HAP-1 (cell line): ENCODE results near the gene RTP3.
"Not testable (repeated sequence)": the region's sequence is repeated elsewhere in the genome, so short reads cannot be mapped to it uniquely, and the experiment has no call there.

Experiments used
- DNase-seq, 2 experiments: peaks; one replicate each; pipeline ENCODE4 v3.0.0-alpha.2; 2016 to 2020; ENCODE audit warnings: low spot score in 2 of 2
- H3K27me3 ChIP-seq: fragments of 250-450 bp; sonication (Bioruptor Pico); 2 replicates; pipeline ENCODE4 v1.5.1; 2020; ENCODE audit warnings: low read depth, mild to moderate bottlenecking, moderate library complexity
- H3K36me3 ChIP-seq: fragments of 250-450 bp; sonication (Bioruptor Pico); replicated peaks from 2 replicates; pipeline ENCODE4 v1.5.1; 2020; ENCODE audit warnings: mild to moderate bottlenecking
- H3K4me1 ChIP-seq: fragments of 250-450 bp; sonication (Bioruptor Pico); 2 replicates; pipeline ENCODE4 v1.5.1; 2020; ENCODE audit warnings: mild to moderate bottlenecking
- H3K4me3 ChIP-seq: fragments of 250-450 bp; sonication (Bioruptor Pico); 2 replicates; pipeline ENCODE4 v1.5.1; 2020; ENCODE audit warnings: mild to moderate bottlenecking, moderate library complexity
- H3K9me3 ChIP-seq: fragments of 250-450 bp; sonication (Bioruptor Pico); 2 replicates; pipeline ENCODE4 v1.5.1; 2020; ENCODE audit warnings: mild to moderate bottlenecking, moderate library complexity
- in situ Hi-C: fragments of 300-500 bp; cut with MboI; formaldehyde crosslinking; loops from 3 replicates; pipeline ENCODE4 v1.14.3; 2020; ENCODE audit warnings: low sequenced_read_pairs, inconsistent platforms, mixed read lengths

The RTP3 gene

GRCh38 chr3:46522201-46522600 lies 24.4 kb downstream of the RTP3 start:
- H3K36me3 ChIP-seq, in situ Hi-C loops, H3K4me1 ChIP-seq, H3K27me3 ChIP-seq, H3K9me3 ChIP-seq, DNase-seq, H3K4me3 ChIP-seq: not testable (repeated sequence)

GRCh38 chr3:46523556-46523955 lies 25.8 kb downstream of the RTP3 start:
- H3K27me3 ChIP-seq: no peaks in the 10 kb centered on the region
- in situ Hi-C loops: no loop called here
- DNase-seq: no peak
- no peak overlapping the region for H3K4me3 ChIP-seq
- no peaks in the 10 kb centered on the region for H3K9me3 ChIP-seq
- H3K4me1 ChIP-seq: no peaks in the 10 kb centered on the region
- H3K36me3 ChIP-seq: no peaks in the 10 kb centered on the region

DNA sequence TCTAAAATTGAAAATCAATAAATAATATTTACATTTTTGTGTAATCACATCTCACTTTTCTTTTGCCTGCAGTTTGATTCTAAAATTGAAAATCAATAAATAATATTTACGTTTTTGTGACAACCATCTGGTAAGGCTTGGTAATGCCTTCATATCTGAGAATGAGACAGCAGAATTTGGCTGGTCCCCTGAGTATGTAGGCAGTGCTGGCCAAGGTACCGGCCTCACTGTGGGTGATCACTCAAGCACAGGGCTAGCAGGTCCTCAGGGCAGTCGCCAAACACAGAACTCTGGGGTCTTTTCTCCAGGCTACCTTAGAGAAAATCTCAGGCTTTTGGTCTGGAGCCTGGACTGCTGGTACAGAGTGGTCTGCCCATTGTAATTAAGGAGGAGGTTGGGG lies 26.2 kb downstream of the RTP3 start:
- H3K4me1 ChIP-seq: no peaks in the 10 kb centered on the region
- no peak for DNase-seq

DNA sequence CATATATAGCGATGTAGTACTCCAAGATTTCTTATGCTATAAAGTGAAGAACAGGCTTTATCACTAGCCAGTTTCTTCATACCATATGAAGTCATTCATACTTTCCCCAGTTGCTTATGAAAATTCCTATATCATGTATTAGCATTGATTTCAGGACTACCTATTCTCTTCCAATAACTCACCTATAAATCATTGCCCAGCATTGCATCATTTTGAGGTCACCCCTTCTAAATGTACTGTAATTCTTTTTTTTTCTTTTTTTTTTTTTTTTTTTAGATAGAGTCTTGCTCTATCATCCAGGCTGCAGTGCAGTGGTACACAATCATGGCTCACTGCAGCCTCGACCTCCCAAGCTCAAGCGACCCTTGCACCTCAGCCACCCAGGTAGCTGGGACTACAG lies 27.1 kb downstream of the RTP3 start:
- no peaks in the 10 kb centered on the region for H3K9me3 ChIP-seq
- in situ Hi-C loops: no loop called here
- no peaks in the 10 kb centered on the region for H3K27me3 ChIP-seq
- DNase-seq: no peak
- no peaks in the 10 kb centered on the region for H3K36me3 ChIP-seq
- no peaks in the 10 kb centered on the region for H3K4me1 ChIP-seq
- no peak overlapping the region for H3K4me3 ChIP-seq

More for the DNA sequence above, 26.2 kb downstream of the RTP3 start:
- Histone ChIP-seq H3K4me3 (no peak overlapping the region), H3K9me3 (no peaks in the 10 kb centered on the region), H3K27me3 (no peaks in the 10 kb centered on the region), H3K36me3 (no peaks in the 10 kb centered on the region)
- in situ Hi-C loops: no loop called here

DNA sequence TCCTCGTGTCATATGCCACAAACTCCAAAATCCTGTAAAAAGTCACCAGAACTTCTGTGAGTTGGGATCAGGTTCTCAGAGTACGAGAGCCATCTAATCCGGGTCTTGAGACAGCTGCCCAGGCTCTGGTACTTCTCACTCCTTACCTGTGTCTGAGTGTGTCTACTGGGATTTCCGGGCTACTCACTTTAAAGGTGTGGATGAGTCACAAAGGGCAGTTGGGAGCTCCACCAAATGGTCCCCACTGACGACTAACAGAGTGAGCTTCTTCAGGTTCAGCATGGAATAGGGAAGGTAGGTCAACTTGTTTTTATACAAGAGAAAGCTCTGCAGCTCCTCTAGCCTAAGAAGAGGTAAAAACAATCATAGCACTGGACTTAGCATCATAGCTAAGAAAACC lies 29.5 kb downstream of the RTP3 start:
- Histone ChIP-seq H3K4me3 (no peak overlapping the region), H3K4me1 (no peaks in the 10 kb centered on the region), H3K36me3 (no peaks in the 10 kb centered on the region), H3K27me3 (no peaks in the 10 kb centered on the region), H3K9me3 (no peaks in the 10 kb centered on the region)
- no peak for DNase-seq
- in situ Hi-C loops: no loop called here

DNA sequence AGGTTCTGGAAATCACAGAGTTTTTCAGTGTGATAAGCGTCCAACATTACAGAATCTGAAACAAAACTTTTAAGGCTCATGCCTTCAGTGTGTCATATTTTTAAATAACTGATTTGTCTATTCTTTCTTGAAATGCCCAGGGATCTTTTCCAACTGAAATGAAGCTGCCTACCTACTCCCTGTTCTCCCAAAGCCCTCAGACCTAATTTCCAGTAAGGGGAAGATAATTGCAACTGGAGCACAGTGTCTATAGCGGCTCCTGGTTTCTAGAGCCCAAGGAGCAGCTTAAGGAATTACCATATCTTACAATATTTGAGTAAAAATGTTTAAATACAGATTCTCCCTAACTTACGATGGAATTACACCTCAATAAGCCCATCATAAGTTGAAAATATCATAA lies 35.3 kb downstream of the RTP3 start:
- in situ Hi-C loops: no loop called here
- Histone ChIP-seq H3K36me3 (no peaks in the 10 kb centered on the region), H3K9me3 (no peaks in the 10 kb centered on the region), H3K4me1 (peaks cover 6% of the 10 kb centered on the region), H3K4me3 (no peak overlapping the region), H3K27me3 (no peaks in the 10 kb centered on the region)
- no peak for DNase-seq

GRCh38 chr3:46535746-46536145 lies 38.0 kb downstream of the RTP3 start:
- in situ Hi-C loops: no loop called here
- Histone ChIP-seq H3K27me3 (no peaks in the 10 kb centered on the region), H3K4me3 (no peak overlapping the region), H3K4me1 (peaks cover 6% of the 10 kb centered on the region), H3K9me3 (no peaks in the 10 kb centered on the region), H3K36me3 (no peaks in the 10 kb centered on the region)
- no peak for DNase-seq

DNA sequence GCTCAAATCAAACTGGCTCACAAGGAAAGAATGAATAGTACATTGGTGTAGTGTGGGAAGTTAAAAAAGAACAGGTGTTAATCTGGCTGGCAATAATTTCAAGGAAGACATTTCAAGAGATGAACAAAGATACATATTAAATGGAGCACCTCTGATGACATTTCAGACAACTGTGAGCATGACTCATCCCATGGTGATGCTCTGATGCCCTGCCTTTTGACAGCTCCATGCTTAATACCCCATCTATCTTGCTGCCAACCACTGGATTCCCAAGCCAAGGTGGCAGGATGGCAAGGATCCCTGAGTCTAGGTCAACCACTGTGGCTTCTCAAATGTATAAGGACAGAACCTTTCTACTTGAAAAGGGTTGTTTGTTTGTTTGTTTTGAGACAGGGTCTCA lies 39.0 kb downstream of the RTP3 start:
- no peak overlapping the region for H3K4me3 ChIP-seq
- no peaks in the 10 kb centered on the region for H3K36me3 ChIP-seq
- no peak for DNase-seq
- no peaks in the 10 kb centered on the region for H3K9me3 ChIP-seq
- in situ Hi-C loops: no loop called here
- H3K27me3 ChIP-seq: no peaks in the 10 kb centered on the region
- peaks cover 6% of the 10 kb centered on the region for H3K4me1 ChIP-seq

GRCh38 chr3:46537316-46537715 lies 39.5 kb downstream of the RTP3 start:
- peaks cover 6% of the 10 kb centered on the region for H3K4me1 ChIP-seq
- H3K9me3 ChIP-seq: no peaks in the 10 kb centered on the region
- in situ Hi-C loops: no loop called here
- DNase-seq: no peak
- no peak overlapping the region for H3K4me3 ChIP-seq
- H3K36me3 ChIP-seq: no peaks in the 10 kb centered on the region
- no peaks in the 10 kb centered on the region for H3K27me3 ChIP-seq

DNA sequence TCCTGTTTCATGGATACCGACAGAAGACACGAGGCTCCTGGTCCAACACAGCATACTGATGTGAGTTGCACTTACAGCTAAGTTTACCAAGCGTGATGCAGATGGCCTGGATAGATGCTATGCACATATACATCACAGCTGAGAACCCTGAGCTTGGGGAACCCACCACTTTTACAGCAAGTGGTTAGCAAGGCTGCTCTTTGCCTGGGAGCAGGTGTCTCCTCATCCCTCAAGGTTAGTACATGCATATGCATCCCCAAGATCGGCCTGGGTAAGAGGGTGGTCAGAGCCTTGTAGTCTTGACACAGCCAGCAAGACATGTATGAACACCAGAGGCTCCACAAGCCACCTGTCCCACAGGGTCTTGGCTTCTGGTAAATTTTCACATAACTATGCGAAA lies 40.0 kb downstream of the RTP3 start:
- Histone ChIP-seq H3K27me3 (no peaks in the 10 kb centered on the region), H3K9me3 (no peaks in the 10 kb centered on the region), H3K4me1 (peaks cover 6% of the 10 kb centered on the region), H3K36me3 (no peaks in the 10 kb centered on the region), H3K4me3 (no peak overlapping the region)
- DNase-seq: no peak
- in situ Hi-C loops: no loop called here

DNA sequence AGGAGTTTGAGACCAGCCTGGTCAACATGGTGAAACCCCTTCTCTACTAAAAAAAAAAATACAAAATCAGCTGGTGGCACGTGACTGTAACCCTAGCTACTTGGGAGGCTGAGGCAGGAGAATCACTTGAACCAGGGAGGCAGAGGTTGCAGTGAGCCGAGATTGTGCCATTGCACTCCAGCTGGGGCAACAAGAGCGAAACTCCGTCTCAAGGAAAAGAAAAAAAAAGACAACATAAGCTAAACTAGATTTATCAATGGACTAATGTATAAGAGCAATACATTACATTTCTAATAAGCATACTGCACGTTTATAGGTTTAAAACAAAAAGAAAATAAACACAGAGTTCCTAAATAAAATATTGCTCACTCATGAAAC lies 40.6 kb downstream of the RTP3 start:
- H3K4me3 ChIP-seq, H3K36me3 ChIP-seq, H3K27me3 ChIP-seq, DNase-seq, H3K4me1 ChIP-seq, H3K9me3 ChIP-seq, in situ Hi-C loops: not testable (repeated sequence)

GRCh38 chr3:46538803-46539442 lies 41.1 kb downstream of the RTP3 start:
- H3K4me3 ChIP-seq: no peak overlapping the region

GRCh38 chr3:46539443-46540005 lies 41.7 kb downstream of the RTP3 start:
- H3K9me3 ChIP-seq: no peaks in the 10 kb centered on the region
- in situ Hi-C loops: no loop called here
- no peaks in the 10 kb centered on the region for H3K27me3 ChIP-seq
- H3K36me3 ChIP-seq: no peaks in the 10 kb centered on the region
- no peak overlapping the region for H3K4me3 ChIP-seq
- no peak for DNase-seq
- H3K4me1 ChIP-seq: peaks cover 6% of the 10 kb centered on the region

More at GRCh38 chr3:46538803-46539442, 41.1 kb downstream of the RTP3 start:
- Histone ChIP-seq H3K9me3 (no peaks in the 10 kb centered on the region), H3K27me3 (no peaks in the 10 kb centered on the region), H3K36me3 (no peaks in the 10 kb centered on the region), H3K4me1 (peaks cover 6% of the 10 kb centered on the region)
- in situ Hi-C loops: no loop called here
- no peak for DNase-seq

DNA sequence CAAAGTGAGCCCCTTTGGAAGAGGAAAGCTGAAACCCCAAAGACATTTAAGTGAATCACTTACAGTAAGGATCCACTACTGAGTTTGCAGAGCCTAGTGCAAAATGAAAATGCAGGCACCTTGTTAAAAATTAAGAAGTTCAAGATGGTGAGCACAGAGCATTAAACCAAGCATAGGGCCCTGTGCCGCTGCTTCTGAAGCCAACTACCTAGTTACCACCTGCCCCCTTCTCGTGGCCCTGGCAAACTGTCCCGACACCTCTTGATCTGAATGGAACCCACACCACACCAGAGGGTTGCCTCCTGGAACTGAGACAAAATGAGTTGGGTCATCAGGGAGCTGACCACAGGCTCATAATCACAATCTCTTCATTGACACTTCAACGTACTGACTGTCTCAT lies 42.8 kb downstream of the RTP3 start:
- peaks cover 6% of the 10 kb centered on the region for H3K4me1 ChIP-seq
- no peaks in the 10 kb centered on the region for H3K9me3 ChIP-seq
- H3K27me3 ChIP-seq: no peaks in the 10 kb centered on the region
- H3K36me3 ChIP-seq: no peaks in the 10 kb centered on the region
- in situ Hi-C loops: no loop called here
- no peak for DNase-seq
- H3K4me3 ChIP-seq: no peak overlapping the region

DNA sequence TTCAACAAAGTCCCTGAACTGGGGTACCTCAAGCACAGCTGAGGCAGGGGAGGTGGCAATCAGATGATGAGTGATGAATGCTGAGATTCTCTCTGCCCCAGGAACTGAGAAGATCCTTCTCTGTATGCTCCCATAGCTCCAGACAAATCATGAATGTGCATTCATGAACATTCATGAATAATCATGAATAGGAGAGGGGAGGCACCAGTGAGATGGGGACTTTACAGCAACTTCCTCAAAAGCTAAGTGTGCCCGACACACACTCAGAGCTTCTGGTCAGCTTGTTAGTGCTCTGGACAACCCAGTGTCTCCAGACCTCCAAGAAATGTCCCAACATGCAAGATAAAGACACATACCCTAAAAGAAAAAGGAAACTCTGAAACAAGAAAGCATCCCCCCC lies 44.1 kb downstream of the RTP3 start:
- Histone ChIP-seq H3K4me1 (peaks cover 6% of the 10 kb centered on the region), H3K4me3 (no peak overlapping the region), H3K9me3 (no peaks in the 10 kb centered on the region), H3K27me3 (no peaks in the 10 kb centered on the region), H3K36me3 (no peaks in the 10 kb centered on the region)
- no peak for DNase-seq
- in situ Hi-C loops: no loop called here
